GM10847 (cell line): ENCODE results near the gene RARB.

ENCODE experiments used
- POLR2A ChIP-seq: IDR thresholded peaks from 2 replicates; pipeline ENCODE4 v1.6.1; 2011; ENCODE audit not compliant: insufficient read length; ENCODE audit errors: extremely low read depth

The RARB gene

GRCh38 chr3:25427942-25428788, at the start of gene RARB:
Gene RARB, plus strand, starts transcription at chr3:25428263. Its CDS starts 469 bp downstream, at chr3:25428732.
- no peak for TF ChIP-seq POLR2A

DNA sequence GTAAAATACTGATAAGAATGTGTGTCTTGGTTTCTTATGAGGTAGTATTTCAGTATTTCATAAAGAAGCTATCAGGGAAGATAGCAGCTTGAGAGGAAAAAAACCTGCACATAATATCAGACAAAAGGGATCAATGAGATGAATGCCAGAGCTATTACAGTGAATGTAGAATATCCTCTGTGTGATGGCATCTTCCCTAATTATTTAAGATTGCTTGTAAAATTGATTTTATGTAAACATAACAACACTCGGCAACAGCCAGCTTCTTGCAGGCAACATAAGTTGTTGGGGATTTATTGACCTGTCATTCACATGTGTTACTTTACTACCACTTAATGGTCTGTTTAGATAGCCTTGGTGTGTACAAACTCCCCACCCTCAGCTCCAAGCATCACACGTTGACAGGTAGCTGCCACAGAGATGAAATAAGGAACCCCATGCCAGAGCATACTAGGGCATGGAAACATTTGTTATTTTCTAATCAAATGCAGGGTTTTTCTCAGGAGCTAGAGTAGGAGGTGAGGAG, 49.2 kb upstream of the RARB start:
- no peak for TF ChIP-seq POLR2A

DNA sequence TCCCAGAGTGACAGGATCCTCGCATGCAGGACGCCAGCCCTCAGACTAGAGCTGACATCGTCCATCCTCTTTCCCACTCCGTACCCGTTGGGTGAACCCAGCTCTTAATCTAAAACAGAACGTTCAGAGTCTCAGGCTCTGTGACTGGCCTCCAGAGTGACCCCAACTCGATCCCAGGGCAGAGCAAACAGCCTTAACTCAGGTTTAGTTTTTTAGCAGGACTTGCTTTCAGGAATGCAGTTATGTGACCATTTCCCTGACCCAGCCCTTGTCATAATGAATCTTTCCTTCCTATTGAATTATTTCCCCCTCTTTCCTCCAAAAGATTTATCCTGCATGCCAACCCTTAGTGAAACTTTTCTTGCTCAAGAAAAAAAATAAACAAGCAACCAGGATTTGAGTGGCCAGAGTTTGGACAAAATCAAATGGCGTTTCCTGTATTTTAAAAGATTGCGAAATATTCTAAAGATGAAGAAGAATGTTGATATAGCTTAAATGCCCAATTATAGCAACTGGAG, 47.8 kb upstream of the RARB start:
- TF ChIP-seq POLR2A = no peak

DNA sequence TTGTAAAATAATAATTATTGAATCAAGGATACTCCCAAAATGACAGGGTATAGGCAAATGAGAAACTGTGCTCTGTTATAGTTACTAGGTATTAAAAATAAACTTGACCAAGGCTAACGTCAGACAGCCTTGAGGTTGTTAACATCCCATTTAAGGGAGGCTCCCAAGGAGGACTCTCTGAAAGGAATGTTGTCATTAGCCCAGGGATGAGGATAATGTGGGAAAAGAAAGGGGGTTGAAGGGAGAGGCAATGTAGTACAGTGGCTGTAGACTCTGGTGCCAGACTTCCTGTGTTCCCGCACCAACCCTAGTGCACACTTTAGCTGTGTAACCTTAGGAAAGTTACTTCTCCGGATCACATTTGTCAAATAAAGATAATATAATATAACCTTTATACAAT, 47.0 kb upstream of the RARB start:
- no peak for TF ChIP-seq POLR2A

DNA sequence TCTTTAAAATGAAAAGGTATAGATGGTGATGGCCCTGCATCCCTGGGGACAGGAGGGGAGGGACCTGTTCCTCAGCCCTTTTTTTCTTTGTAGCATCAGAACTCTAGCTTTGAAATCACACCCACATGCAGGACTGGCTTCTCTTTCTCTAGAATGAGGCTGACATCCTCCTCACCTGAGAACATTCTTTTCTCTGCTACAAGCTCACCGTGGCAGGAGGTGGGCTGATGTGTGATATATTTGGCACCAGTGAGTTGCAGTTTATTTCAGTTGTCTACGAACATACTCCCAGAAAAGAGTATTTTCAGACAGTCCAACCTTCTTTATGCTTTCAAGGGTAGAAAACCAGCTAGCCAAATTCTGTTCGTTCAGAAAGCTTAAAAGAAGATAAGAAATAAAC, 43.6 kb upstream of the RARB start:
- TF ChIP-seq POLR2A = no peak

DNA sequence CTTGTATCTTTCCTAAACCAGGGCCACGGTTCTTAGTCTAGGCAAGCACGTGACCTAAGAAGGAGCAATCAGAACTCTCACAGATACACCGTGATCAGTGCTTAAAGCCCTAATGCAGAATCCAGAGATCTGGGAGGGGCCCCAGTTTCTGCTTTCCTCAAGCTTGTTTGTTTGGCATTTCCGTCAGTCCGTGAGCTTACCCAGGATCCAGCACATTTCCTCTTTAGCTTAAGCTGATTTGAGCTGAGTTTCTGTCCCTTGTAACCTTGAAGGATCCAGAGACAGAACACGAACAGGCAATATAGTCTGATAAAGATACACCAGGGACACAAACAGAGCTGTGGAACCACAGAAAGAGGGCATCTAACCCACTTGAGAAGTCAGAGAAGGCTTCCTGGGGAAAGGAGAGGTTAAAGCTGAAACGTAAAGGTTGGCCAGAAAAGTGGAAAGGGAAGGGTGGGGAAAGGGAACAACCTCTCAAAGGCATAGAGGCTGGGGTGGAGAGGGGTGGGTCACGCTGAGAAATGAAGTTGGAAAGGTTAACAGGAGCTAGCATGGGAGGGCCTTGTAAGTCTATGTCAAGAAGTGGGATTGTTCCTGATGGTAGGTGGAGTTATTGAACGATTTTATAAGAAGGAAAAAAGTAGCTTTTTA, 42.1 kb upstream of the RARB start:
- TF ChIP-seq POLR2A = no peak

GRCh38 chr3:25386686-25387255, 41.3 kb upstream of the RARB start:
- TF ChIP-seq POLR2A = no peak

DNA sequence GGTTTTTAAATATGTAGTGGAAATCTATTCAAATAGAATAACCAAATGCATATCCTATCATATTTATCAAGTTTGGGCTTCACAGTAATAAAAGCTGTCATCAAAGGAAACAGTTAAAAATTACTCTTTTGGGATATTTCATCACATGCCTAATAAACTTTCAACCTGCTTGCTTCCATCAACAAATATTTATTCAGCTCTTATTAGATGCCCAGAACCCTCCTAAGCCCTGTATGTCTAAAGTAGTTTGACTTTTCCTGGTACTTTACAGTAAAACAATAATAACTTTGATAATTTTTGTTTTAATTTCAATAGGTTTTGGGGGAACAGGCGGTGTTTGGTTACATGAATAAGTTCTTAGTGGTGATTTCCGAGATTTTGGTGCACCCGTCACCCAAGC, 37.5 kb upstream of the RARB start:
- TF ChIP-seq POLR2A = no peak

DNA sequence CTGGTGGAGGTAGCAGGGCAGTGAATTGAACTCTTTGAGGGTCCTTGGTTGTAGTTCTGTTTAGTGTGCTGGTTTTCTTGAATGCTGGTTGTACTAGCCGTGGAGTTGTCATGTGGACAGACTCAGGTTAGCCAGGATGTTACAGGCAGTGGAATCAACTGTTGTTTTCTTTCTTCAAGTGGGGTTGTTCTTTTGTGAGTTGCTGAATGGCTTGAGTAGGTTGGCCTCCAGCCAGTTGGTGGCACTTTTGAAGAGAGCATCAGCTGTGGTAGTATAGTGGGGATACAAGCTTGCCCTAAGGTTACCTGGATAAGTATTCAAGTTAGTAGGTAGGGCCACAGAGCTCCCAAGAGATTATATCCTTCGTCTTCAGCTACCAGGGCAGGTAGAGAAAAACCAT, 31.8 kb upstream of the RARB start:
- no peak for TF ChIP-seq POLR2A

DNA sequence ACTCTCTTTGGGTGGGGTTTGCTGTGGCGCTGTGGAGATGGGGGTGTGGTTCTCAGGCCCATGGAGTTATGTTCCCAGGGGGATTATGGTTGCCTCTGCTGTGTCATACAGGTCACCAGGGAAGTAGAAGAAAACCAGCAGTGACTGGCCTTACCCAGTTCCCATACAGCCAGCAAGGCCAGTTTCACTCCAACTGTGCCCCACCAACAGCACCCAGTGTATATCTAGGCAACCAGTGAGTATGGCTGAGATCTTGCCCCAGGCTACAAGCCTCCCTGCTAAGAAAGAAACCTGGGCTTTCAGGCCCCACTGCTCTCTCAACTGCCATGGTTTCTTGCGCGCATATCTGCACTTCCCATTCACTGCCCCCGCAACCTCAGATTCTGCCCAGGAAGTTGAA, 31.4 kb upstream of the RARB start:
- no peak for TF ChIP-seq POLR2A

- TF ChIP-seq POLR2A = no peak
These were observed 30.9 kb upstream of the RARB start for GRCh38 chr3:25397150-25397549.

- TF ChIP-seq POLR2A = no peak
These were observed 27.5 kb upstream of the RARB start for GRCh38 chr3:25400587-25400986.

DNA sequence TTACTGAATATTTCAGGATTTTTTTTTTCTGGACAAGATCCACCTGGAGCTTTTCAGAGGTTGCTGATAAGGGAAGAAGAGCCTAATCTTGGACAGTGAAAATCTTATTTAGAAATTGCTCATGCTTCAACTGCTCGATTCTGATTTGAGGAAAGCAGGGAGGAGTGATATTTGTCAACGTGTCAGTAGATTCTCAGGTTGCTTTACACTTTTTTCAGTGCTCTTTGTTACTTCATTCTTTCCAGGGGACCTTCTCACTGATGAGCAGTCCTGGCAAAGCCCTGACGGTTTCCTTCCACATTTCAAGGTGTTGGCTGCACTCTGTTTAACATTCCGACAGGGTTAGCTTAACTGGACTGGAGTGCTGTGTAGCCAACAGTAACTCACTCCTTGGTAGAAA, 24.1 kb upstream of the RARB start:
- no peak for TF ChIP-seq POLR2A

DNA sequence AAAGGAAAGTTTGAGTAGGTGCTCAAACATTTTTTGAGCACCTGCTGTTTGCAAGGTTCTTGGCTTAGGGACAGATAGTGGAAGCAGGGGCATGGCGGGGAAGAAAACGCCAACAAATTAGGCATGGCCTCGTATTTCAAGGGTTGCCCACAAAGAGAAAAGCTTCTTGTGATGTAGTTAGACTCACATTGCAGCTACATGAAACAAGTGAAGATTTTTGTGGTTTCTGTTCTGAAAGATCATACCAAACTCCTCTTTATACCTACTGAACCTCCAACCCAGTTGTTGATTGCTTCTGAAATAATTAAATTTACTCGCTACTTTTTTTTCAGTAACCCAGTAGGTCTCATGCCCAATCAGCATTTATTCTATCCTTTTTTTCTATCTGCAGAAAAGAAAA, 23.5 kb upstream of the RARB start:
- no peak for TF ChIP-seq POLR2A

GRCh38 chr3:25405335-25405734, 22.7 kb upstream of the RARB start:
- TF ChIP-seq POLR2A = no peak

GRCh38 chr3:25410703-25411102, 17.4 kb upstream of the RARB start:
- TF ChIP-seq POLR2A = no peak
